Right renal pelvis (tissue), 4 donors: Measurements from ENCODE around the gene LRBA. TPM values are rescaled to one million over a fixed set of nuclear protein-coding genes. Genes with fewer than 3 reads are reported as not detected.
A peak's percentile ranks its signal among the peaks of the same experiment; 100 is the strongest.

ENCODE experiments used
- DNase-seq, 4 donors: peaks; one replicate each; pipeline ENCODE4 v3.0.0-alpha.2; 2013; ENCODE audit warnings: low read depth in 4 of 4, low spot score in 3 of 4, missing footprints in 1 of 4
- polyA plus RNA-seq, 4 donors: library from polyadenylated mRNA; unstranded; fragments of 120-200 nt; gene quantifications; one replicate each; pipeline ENCODE4 v1.2.1, GENCODE V29; 2013; ENCODE audit not compliant: insufficient read length in 4 of 4

The LRBA gene
- polyA plus RNA-seq, 4 donors: 62.2 to 70.6 (median 67.6) TPM

DNA sequence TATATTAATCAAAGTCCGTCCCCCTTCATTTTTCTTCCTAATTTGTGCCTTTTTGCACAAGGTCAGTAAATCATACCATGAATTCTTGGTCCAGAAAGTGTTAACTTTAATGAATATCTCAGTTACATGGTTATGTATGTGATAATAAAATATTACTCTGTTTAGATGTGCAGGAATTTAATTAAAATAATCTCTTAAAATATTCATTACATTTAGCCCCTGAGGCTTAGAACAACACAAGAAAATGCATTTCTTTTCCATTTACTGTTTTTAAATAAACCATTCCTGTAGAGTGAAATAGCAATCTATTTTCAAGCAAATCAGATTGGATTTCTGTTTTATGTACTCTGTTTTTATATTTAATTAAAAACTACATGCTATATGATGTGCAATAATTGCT, 415.5 kb downstream of the LRBA start:
- DNase-seq: no peak

GRCh38 chr4:150598909-150599308, 416.2 kb downstream of the LRBA start:
- no peak for DNase-seq

- no peak for DNase-seq
Measured at GRCh38 chr4:150593996-150594395, 421.1 kb downstream of the LRBA start.

DNA sequence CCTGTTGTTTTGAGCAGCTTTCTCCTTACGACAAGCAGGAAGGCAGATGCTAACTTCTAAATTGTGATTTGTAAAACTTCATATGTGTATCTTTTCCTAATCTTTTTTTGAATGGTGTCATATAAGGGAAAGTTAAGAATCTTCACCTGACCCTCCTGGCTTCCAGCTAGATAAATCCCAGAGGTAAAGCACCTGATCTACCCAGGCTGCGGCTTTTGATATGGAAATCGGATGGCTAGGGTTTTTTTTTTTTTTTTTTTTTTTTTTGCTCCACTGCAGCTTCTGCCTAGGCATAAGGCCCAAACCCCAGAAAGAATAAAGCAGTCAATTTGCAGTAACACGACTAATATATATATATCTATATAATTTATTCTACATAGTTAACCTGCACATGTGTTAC, 423.2 kb downstream of the LRBA start:
- DNase-seq: no peak

- no peak for DNase-seq
Measured at GRCh38 chr4:150591406-150591805, 423.7 kb downstream of the LRBA start.

DNA sequence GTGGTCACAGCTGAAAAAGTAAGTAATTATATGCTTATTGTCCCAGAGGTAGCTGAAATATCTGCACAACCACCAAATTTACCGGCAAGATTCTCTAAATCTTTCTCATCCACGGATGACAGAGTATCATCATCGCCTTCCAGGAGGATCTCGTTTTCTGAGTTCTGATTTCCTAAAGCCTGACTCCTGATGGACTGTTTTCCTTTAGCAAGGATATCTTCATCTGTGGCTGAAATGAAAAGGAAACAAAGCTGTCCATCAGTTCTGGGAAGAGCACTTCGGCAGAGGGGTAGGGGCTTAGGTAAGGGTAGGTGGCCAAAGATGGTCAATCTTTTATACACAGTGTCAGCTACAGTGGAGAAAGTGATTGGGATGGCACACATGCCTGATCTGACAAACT, 424.5 kb downstream of the LRBA start:
- DNase-seq: no peak

GRCh38 chr4:150589157-150589556, 425.9 kb downstream of the LRBA start:
- DNase-seq: no peak

- no peak for DNase-seq
Measured at GRCh38 chr4:150588316-150588715, 426.8 kb downstream of the LRBA start.

DNA sequence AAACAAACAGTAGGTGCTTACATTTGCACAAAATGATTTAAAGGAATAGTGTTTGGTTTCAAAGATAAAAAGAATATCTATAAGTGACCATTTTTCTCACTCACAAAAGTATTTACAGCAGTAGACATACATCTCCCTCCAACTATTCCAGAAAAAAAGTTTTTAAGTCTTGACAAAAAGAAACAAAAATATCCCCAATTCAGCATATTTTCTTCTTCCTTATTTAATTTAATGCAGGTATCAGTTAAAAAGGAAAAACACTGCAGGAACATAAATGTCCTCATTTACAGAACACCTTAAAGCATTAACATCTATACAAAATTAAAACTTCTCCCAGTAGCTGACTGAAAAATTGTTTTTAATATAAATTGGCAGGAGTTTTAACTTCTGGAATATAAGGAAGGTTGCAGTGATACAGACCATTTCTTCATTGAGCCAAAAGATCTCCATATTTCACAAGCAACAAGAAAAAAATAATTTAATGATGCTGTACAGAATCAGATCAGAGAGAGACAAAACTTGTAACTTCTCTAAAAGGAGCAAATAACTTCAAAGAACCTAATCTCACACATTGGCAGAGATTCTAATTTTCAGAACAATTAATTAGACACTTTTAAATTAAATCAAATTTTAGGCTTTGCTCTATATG, 428.8 kb downstream of the LRBA start:
- DNase-seq: no peak

- no peak for DNase-seq
Measured at GRCh38 chr4:150585611-150586010, 429.5 kb downstream of the LRBA start.

- no peak for DNase-seq
Measured at GRCh38 chr4:150584111-150584915, 430.8 kb downstream of the LRBA start.

DNA sequence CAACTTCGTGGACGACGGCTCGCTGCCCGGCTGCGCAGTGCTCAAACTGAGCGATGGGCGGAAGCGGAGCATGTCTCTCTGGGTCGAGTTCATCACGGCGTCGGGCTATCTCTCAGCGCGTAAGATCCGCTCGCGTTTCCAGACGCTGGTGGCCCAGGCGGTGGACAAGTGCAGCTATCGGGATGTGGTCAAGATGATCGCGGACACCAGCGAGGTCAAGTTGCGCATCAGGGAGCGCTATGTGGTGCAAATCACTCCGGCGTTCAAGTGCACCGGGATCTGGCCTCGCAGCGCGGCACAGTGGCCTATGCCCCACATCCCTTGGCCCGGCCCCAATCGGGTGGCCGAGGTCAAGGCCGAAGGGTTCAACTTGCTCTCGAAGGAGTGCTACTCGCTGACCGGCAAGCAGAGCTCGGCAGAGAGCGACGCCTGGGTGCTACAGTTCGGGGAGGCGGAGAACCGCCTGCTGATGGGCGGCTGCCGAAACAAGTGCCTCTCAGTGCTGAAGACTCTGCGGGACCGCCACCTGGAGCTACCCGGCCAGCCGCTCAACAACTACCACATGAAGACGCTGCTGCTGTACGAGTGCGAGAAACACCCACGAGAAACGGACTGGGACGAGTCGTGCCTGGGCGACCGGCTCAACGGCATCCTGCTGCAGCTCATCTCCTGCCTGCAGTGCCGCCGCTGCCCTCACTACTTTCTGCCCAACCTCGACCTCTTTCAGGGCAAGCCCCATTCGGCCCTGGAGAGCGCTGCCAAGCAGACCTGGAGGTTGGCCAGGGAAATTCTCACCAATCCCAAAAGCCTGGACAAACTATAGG, 431.6 kb downstream of the LRBA start:
- DNase-seq: peak in 1 of 4 donors; percentile 42

GRCh38 chr4:150582873-150583286, 432.2 kb downstream of the LRBA start:
- peak in 1 of 4 donors; percentile 29 for DNase-seq

DNA sequence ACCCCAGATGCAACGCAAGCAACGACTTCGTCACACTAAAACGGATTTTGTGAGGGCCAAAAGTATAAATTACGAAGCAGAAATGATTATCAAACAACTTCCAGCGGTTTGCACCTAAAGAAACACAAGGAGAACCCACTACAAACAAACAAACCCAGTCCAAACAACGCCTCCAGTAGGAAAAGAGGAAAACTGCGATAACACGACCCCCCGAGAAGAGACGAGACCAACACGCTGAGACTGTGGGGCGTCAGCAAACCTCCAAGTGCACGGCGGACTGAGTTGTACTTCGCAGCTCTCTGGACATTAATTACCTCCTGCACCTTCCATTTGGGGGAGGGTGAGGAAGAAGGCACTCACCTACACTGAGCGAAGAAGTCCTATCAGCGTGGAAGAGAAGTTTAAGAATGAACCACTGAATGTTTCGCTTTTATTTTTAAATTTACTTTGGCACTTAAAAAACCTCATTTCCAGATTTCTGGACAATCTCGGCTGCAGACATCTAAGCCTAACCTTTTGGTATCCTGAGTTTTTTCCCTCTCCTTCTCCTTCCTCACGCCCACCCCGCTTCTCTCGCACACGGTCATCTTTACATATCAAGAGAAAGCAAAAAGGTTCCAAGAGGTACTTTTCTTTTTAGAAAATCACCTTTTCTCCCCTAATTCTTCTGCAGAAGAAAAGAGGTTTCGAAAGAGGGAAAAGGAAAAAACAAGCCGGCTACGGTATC, 432.8 kb downstream of the LRBA start, which contains the start of gene MAB21L2:
Gene MAB21L2, plus strand, starts transcription at position 6 of the 727 bp plus-strand sequence. CDS start 879 bp downstream, outside the sequence.
- DNase-seq: peak in 1 of 4 donors; percentile 29

DNA sequence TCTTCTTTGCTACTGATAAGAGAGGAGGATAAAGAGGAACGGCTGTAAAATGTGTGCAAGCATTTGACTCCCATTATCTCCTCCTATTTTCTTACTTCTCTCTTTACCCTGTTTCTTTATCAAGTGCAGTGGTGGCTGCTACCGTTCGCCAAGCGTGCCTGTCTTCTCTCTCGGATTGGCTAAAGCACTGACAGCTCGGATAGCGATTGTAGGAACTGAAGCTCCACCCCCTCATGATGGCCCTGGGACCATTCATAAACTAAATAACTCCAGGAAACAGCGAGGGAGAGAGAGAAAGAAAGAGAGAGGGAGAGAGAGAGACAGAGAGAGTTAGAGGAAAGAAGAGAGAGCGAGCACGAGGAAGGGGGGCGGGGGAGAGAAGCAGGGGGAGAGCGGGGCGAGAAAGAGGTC, 433.4 kb downstream of the LRBA start:
- peak in 1 of 4 donors; percentile 38 for DNase-seq

DNA sequence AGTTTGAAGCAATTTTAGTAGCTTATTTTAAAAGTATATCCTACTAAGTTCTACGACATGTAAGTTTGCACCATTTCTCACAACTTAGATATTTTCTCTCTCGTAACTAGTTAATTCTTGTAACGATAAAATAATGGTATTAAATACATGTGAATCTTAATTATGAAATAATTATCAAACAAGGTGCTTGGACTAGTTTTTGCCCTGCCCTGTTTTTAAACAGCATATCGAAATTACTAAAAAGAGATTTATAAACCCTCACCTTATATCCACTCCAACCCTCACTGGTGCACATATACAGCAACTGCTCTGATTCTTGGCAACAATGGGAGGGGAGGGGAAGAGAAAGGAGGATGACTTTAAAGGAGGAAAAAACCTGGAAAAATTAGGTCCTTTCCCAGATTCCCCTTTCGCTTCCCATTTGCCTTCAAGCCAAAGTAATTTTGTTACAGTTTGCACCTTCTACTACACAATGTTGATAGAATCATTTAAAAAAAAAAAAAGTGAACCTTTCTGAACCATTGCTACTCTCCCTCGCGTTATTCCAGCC, 434.0 kb downstream of the LRBA start:
- no peak for DNase-seq

- DNase-seq: no peak
Measured at GRCh38 chr4:150580306-150580705, 434.8 kb downstream of the LRBA start.

- DNase-seq: peak in 1 of 4 donors; percentile 47
Measured at GRCh38 chr4:150579551-150580234, 435.4 kb downstream of the LRBA start.

- DNase-seq: peak in 1 of 4 donors; percentile 29
Measured at GRCh38 chr4:150578745-150579501, 436.2 kb downstream of the LRBA start.
